GM12872 (cell line): ENCODE data around the gene PLA2G4E.

Experiments used
- CTCF ChIP-seq: IDR thresholded peaks from 3 replicates; pipeline ENCODE4 v1.5.1; 2011; ENCODE audit warnings: low read depth, mild to moderate bottlenecking, low read length, moderate library complexity; ENCODE audit not compliant: insufficient read depth

PLA2G4E gene

GRCh38 chr15:41993472-41994170 is 27.2 kb downstream of the PLA2G4E start:
- no peak for TF ChIP-seq CTCF

GRCh38 chr15:41992803-41993190 is 28.0 kb downstream of the PLA2G4E start:
- TF ChIP-seq CTCF, result no peak

- no peak for TF ChIP-seq CTCF
These were observed 28.6 kb downstream of the PLA2G4E start for GRCh38 chr15:41992151-41992802.

- no peak for TF ChIP-seq CTCF
These were observed 30.2 kb downstream of the PLA2G4E start for GRCh38 chr15:41990691-41991090.

GRCh38 chr15:41990243-41990605 is 30.6 kb downstream of the PLA2G4E start:
- TF ChIP-seq CTCF, result no peak

- peak; percentile 100 for TF ChIP-seq CTCF
These were observed 31.1 kb downstream of the PLA2G4E start for GRCh38 chr15:41989573-41990242.

GRCh38 chr15:41988896-41989572 is 31.8 kb downstream of the PLA2G4E start:
- no peak for TF ChIP-seq CTCF
